Thymus (tissue), 11 donors: ENCODE data around the gene CWH43. TPM values are rescaled to one million over a fixed set of nuclear protein-coding genes. Genes with fewer than 3 reads are reported as not detected.

Source experiments
- DNase-seq, 9 donors: peaks; one replicate each; pipeline ENCODE4 v3.0.0-alpha.2; 2013; ENCODE audit warnings: low spot score in 9 of 9, low read depth in 6 of 9, missing footprints in 1 of 9
- H3K27ac ChIP-seq, 2 donors: one replicate each; pipeline ENCODE4 v1.5.1; 2013; ENCODE audit warnings: control low read depth in 1 of 2, low read depth in 1 of 2, low read length in 1 of 2, mild to moderate bottlenecking in 1 of 2, moderate library complexity in 1 of 2
- H3K27me3 ChIP-seq, 2 donors: one replicate each; pipeline ENCODE4 v1.5.1; 2013; ENCODE audit warnings: low read length in 1 of 2; ENCODE audit not compliant: control insufficient read depth in 2 of 2, insufficient read depth in 1 of 2
- H3K36me3 ChIP-seq, 2 donors: one replicate each; pipeline ENCODE4 v1.5.1; 2013; ENCODE audit warnings: low read length in 1 of 2, mild to moderate bottlenecking in 1 of 2, moderate library complexity in 1 of 2; ENCODE audit not compliant: control insufficient read depth in 2 of 2, insufficient read depth in 2 of 2
- H3K4me1 ChIP-seq, 2 donors: one replicate each; pipeline ENCODE4 v1.5.1; 2013; ENCODE audit warnings: low read length in 2 of 2; ENCODE audit not compliant: control insufficient read depth in 2 of 2, insufficient read depth in 2 of 2
- H3K4me3 ChIP-seq, 2 donors: one replicate each; pipeline ENCODE4 v1.5.1; 2013; ENCODE audit warnings: low read length in 2 of 2, control low read depth in 1 of 2, mild to moderate bottlenecking in 1 of 2
- H3K9me3 ChIP-seq, 2 donors: one replicate each; pipeline ENCODE4 v1.5.1; 2013; ENCODE audit warnings: low read length in 1 of 2, mild to moderate bottlenecking in 1 of 2; ENCODE audit not compliant: control insufficient read depth in 2 of 2, insufficient read depth in 1 of 2
- WGBS: extraction: QIAGEN DNeasy Blood & Tissue Kit; methylation state at CpG from one replicate; pipeline ENCODE4 v1.1.7; 2013; 5-methylcytosine and 5-hydroxymethylcytosine counted together
- polyA plus RNA-seq: library from polyadenylated mRNA; stranded (reverse); fragments of 200-250 nt; gene quantifications from one replicate; pipeline ENCODE4 v1.2.3, GENCODE V29; 2013
- total RNA-seq: library from RNA; stranded (reverse); fragments of 120-200 nt; gene quantifications from one replicate; pipeline ENCODE4 v1.2.4, GENCODE V29; 2013
- donor health status: healthy.

Gene CWH43
- total and polyA plus RNA-seq, 2 donors: 0.09 to 1.3 TPM

DNA sequence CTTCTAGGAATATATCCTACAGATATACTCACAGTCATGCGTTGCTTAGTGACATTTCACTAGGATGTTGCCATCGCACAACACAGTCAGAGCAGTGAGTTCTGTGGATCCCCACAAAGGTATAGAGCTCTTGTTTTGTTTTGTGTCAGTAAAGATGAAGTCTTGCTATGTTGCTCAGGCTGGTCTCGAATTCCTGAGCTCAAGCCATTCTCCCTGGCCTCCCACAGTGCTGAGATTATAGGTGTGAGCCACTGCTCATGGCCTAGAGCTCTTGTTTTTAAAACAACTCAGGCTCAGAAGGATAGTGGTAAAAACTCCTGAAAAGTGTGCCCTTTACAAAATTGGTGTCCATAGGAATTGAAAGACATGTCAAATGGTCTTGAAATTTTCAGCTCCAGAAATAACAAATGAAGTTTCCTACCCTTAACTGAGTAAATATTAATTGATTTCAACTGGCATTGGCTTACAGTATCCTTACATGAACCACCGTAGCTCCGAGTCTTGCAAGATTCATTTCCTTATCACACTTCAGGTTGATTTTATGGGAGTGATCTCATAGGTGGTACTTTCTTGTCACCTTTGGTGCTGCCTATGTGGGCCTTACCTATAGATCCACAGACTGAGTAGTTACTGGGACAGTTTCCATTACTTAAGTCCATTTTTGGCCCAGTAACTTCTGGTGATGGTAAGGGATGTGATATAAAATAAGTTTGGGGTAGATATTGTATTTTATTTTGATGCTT lies 3.6 kb downstream of the CWH43 start:
- H3K4me3 ChIP-seq: no peak overlapping the region
- H3K27ac ChIP-seq: no peak overlapping the region
- peaks cover 19 to 36% of the 10 kb centered on the region in 2 donors for H3K27me3 ChIP-seq
- H3K36me3 ChIP-seq: no peaks in the 10 kb centered on the region
- WGBS: 85% methylated on average over 5 of the region's 5 CpGs
- no peaks in the 10 kb centered on the region for H3K9me3 ChIP-seq
- H3K4me1 ChIP-seq: no peaks in the 10 kb centered on the region
- no peak for DNase-seq

GRCh38 chr4:48991357-48991756 lies 5.3 kb downstream of the CWH43 start:
- H3K36me3 ChIP-seq: no peaks in the 10 kb centered on the region
- no peak overlapping the region for H3K27ac ChIP-seq
- peaks cover 7 to 20% of the 10 kb centered on the region in 2 donors for H3K27me3 ChIP-seq
- DNase-seq: no peak
- H3K4me1 ChIP-seq: no peaks in the 10 kb centered on the region
- 94% methylated on average over 3 of the region's 3 CpGs for WGBS
- no peaks in the 10 kb centered on the region for H3K9me3 ChIP-seq
- H3K4me3 ChIP-seq: no peak overlapping the region

DNA sequence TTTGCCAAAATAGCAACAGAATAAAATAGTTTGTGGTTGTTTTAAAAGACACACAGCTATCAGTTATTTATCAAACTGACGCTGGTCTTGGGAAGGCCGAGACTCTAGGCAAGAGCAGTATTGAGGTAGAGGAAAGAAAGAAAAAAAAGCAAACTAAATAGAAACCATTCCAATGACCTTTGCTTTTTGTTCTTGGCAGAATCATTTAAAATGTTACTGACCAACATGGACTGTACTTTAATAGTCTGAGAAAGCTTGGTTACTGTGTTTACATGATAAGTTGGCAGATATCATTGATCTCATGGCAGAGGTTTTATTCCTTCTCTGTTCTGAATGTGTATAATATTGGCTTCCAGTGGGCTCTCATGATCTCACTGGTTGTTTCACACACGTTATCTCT lies 11.9 kb downstream of the CWH43 start:
- Histone ChIP-seq H3K9me3 (no peaks in the 10 kb centered on the region), H3K4me1 (no peaks in the 10 kb centered on the region), H3K36me3 (no peaks in the 10 kb centered on the region), H3K27me3 (no peaks in the 10 kb centered on the region), H3K27ac (no peak overlapping the region), H3K4me3 (no peak overlapping the region)
- WGBS: 94% methylated on average over 3 of the region's 3 CpGs
- DNase-seq: no peak

DNA sequence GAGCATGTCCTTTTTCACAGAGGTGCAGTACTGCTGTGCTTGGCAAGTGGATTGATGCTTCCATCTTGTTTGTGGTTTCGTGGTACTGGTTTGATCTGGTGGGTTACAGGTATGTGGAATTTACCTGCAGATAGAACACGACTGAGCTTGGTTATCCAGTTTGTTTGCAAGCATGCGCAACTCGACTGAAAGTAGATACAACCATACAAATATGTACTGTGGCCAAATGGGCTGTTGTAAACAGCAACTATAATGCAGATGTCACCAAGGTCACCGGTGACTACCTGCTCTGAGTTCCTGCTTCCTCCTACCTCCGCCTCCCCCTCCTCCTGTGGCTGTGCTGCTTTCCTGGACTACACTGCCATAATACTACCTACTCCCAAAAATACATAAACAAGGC lies 12.4 kb downstream of the CWH43 start:
- Histone ChIP-seq H3K36me3 (no peaks in the 10 kb centered on the region), H3K9me3 (no peaks in the 10 kb centered on the region), H3K4me1 (no peaks in the 10 kb centered on the region), H3K27ac (no peak overlapping the region), H3K4me3 (no peak overlapping the region), H3K27me3 (no peaks in the 10 kb centered on the region)
- DNase-seq: no peak
- WGBS: 94% methylated on average over 6 of the region's 6 CpGs

DNA sequence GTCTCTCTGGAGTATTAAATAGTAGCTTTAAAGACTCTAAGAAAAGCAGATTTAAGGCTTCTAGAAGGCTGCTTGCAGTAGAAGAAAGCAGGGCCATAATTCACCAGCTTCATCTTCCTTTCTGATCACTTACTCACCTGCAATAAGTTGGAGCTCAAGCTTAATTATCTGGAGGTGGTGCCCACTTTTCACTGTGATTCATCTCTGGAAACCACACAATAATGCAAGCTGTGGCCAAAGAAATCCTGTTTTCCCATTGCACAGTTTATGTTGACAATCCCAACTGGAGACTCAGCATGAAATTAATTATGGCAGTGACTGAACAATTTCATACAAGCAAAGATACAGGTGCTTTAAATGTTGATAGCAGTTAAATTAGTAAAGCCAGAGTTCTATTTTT lies 14.7 kb downstream of the CWH43 start:
- DNase-seq: no peak
- Histone ChIP-seq H3K9me3 (no peaks in the 10 kb centered on the region), H3K27ac (no peak overlapping the region), H3K36me3 (no peaks in the 10 kb centered on the region), H3K4me3 (no peak overlapping the region), H3K27me3 (no peaks in the 10 kb centered on the region), H3K4me1 (no peaks in the 10 kb centered on the region)

DNA sequence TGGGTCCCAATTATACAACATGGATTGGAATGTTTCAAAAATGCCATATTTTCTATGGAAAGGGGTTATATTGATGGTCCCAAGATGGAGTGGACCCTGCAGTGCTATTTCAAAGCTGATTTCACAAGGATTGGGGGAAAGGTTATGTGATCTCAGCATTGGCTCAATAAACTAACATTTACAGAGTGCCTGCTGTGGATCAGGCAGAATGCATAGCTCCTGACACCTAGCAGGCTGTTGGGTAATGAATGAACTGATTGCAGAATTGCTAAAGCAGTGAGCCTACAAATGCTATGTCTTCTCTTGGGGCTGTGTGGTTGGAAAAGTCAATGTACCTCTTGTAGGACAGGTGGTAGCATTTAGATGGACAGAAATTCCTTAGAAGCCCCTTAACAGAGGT lies 16.9 kb downstream of the CWH43 start:
- Histone ChIP-seq H3K27me3 (no peaks in the 10 kb centered on the region), H3K27ac (no peak overlapping the region), H3K36me3 (no peaks in the 10 kb centered on the region), H3K4me1 (no peaks in the 10 kb centered on the region), H3K9me3 (no peaks in the 10 kb centered on the region), H3K4me3 (no peak overlapping the region)
- no peak for DNase-seq

GRCh38 chr4:49018718-49019295 lies 32.7 kb downstream of the CWH43 start:
- 90% methylated on average over 2 of the region's 2 CpGs for WGBS
- H3K4me3 ChIP-seq: no peak overlapping the region
- H3K4me1 ChIP-seq: no peaks in the 10 kb centered on the region
- no peak overlapping the region for H3K27ac ChIP-seq
- no peaks in the 10 kb centered on the region for H3K27me3 ChIP-seq
- H3K36me3 ChIP-seq: no peaks in the 10 kb centered on the region
- no peak for DNase-seq
- H3K9me3 ChIP-seq: peaks cover 0 to 4% of the 10 kb centered on the region in 2 donors

- Histone ChIP-seq H3K27me3 (no peaks in the 10 kb centered on the region), H3K36me3 (no peaks in the 10 kb centered on the region), H3K4me3 (no peak overlapping the region), H3K4me1 (no peaks in the 10 kb centered on the region), H3K9me3 (no peaks in the 10 kb centered on the region), H3K27ac (no peak overlapping the region)
- DNase-seq: peak in 1 of 9 donors; percentile 1
- WGBS: 48% methylated on average over 11 of the region's 11 CpGs
Measured at GRCh38 chr4:49032440-49033161, 46.5 kb downstream of the CWH43 start.

DNA sequence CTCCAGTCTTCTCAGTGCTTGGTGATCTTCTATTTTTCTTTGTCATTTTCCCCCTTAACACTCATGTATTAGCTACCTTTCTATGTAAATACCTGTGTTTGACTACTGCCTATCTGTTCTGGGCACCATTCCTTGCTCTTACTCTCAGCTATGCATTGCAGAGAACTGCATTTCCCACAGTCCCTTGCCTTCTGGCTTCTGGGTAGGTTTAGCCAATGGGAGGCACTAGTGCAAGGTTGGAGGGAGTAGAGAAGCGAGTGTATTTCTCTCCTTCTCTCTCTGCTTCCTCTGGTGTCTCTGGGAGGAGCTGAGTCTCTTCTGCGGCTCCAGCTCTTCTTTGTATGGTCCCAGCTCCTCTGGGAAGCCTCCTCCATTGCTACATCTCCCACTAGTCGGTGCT lies 50.5 kb downstream of the CWH43 start:
- H3K9me3 ChIP-seq: peaks cover 0 to 3% of the 10 kb centered on the region in 2 donors
- no peak for DNase-seq
- H3K4me1 ChIP-seq: no peaks in the 10 kb centered on the region
- 49% methylated on average over 3 of the region's 3 CpGs for WGBS
- no peaks in the 10 kb centered on the region for H3K36me3 ChIP-seq
- no peak overlapping the region for H3K4me3 ChIP-seq
- no peaks in the 10 kb centered on the region for H3K27me3 ChIP-seq
- H3K27ac ChIP-seq: no peak overlapping the region
